PC-3 (cell line): ENCODE results near the gene DDX19B.

Experiments
- CTCF ChIP-seq: fragments of 300-600 bp; sonication (generic); conservative IDR thresholded peaks from 2 replicates; pipeline ENCODE4 v1.5.1; 2017; ENCODE audit warnings: antibody characterized with exemption, low read depth, mild to moderate bottlenecking, low read length
- EZH2 ChIP-seq: fragments of 300-600 bp; sonication (generic); IDR thresholded peaks from one replicate; pipeline ENCODE4 v1.6.1; 2017; ENCODE audit warnings: antibody characterized with exemption, mild to moderate bottlenecking, low read length; ENCODE audit not compliant: unreplicated experiment

- TF ChIP-seq CTCF, result no peak
- TF ChIP-seq EZH2, result no peak
These were observed 43.4 kb upstream of the DDX19B start for GRCh38 chr16:70255574-70255973.
